HCT116 (cell line): ENCODE results near the gene ITIH1. TPM values are rescaled to one million over a fixed set of nuclear protein-coding genes. Genes with fewer than 3 reads are reported as not detected.

Source experiments
- ATAC-seq: fragments of 200-7000 bp; cut with Tn5 transposase; 2 replicates; pipeline ENCODE4 v1.9.1; 2020; ENCODE audit warnings: mild to moderate bottlenecking, moderate library complexity
- BruUV-seq: library from RNA; stranded (reverse); fragments of 400-500 nt; replicated peaks from 2 replicates; lab custom pipeline; 2021; lab: Mats Ljungman, UMichigan
- CTCF ChIA-PET: fragments of 300-600 bp; sonication (Branson Sonifier 250); formaldehyde crosslinking; loops from one replicate; lab custom pipeline; 2021; ENCODE audit warnings: antibody characterized with exemption; lab: Charles Lee
- POLR2A ChIA-PET: fragments of 300-600, 350-600 bp; sonication (Branson Sonifier 250); formaldehyde crosslinking; loops from one replicate; lab custom pipeline; 2021; ENCODE audit warnings: antibody characterized with exemption; lab: Charles Lee
- RAD21 ChIA-PET, 2 experiments: fragments of 300-600 bp; sonication (Branson Sonifier 250); formaldehyde crosslinking; loops; one replicate each; lab custom pipeline; 2023; ENCODE audit warnings: low total read pairs in 2 of 2; ENCODE audit not compliant: uncharacterized antibody in 2 of 2, unreplicated experiment in 2 of 2, low non-redundant PET in 1 of 2; lab: Charles Lee
- DNase-seq: peaks from one replicate; pipeline ENCODE4 v3.0.0-alpha.2; 2010; ENCODE audit warnings: low read depth, low spot score
- H2AFZ ChIP-seq: fragments of 200-600 bp; shearing (Covaris generic), sonication (generic); 2 replicates; pipeline ENCODE4 v1.6.1; 2017; ENCODE audit warnings: low read depth, mixed run types, mixed read lengths, antibody characterized with exemption, low read length; ENCODE audit not compliant: poor library complexity, severe bottlenecking
- H3K27ac ChIP-seq: 2 replicates; pipeline ENCODE4 v1.5.1; 2012; ENCODE audit warnings: low read depth, low read length
- H3K27me3 ChIP-seq: fragments of 200-600 bp; sonication (generic); 2 replicates; pipeline ENCODE4 v1.6.1; 2016; ENCODE audit warnings: mixed run types, low read length, mixed read lengths; ENCODE audit not compliant: insufficient read depth
- H3K36me3 ChIP-seq, 2 experiments: fragments of 200-500 bp in 1 of 2; fragments of 200-600 bp in 1 of 2; sonication (Bioruptor generic) in 1 of 2; sonication (generic) in 1 of 2; 2 replicates each; pipeline versions ENCODE4 v1.5.1 to v1.6.1; 2014 to 2016; ENCODE audit warnings: low read length in 2 of 2, inconsistent platforms in 1 of 2, mixed read lengths in 1 of 2, mixed run types in 1 of 2; ENCODE audit not compliant: insufficient read depth in 2 of 2, control insufficient read depth in 1 of 2
- H3K4me1 ChIP-seq, 2 experiments: fragments of 200-600 bp in 1 of 2; sonication (generic) in 1 of 2; 2 replicates each; pipeline versions ENCODE4 v1.5.1 to v1.6.1; 2012 to 2017; ENCODE audit warnings: low read length in 2 of 2, inconsistent platforms in 1 of 2, mild to moderate bottlenecking in 1 of 2, mixed read lengths in 1 of 2, mixed run types in 1 of 2, moderate library complexity in 1 of 2; ENCODE audit not compliant: insufficient read depth in 2 of 2, control insufficient read depth in 1 of 2
- H3K4me2 ChIP-seq: fragments of 200-600 bp; sonication (generic); 2 replicates; pipeline ENCODE4 v1.6.1; 2017; ENCODE audit warnings: mixed run types, low read length, mixed read lengths
- H3K4me3 ChIP-seq, 2 experiments: fragments of 200-600 bp in 1 of 2; sonication (generic) in 1 of 2; replicated peaks in 1 of 2; 2 replicates each; pipeline ENCODE4 v1.5.1; 2011 to 2016; ENCODE audit warnings: low read length in 2 of 2, control low read depth in 1 of 2, low read depth in 1 of 2, mild to moderate bottlenecking in 1 of 2, mixed read lengths in 1 of 2, mixed run types in 1 of 2
- H3K79me2 ChIP-seq: fragments of 200-600 bp; sonication (generic); 2 replicates; pipeline ENCODE4 v1.6.1; 2017; ENCODE audit warnings: mild to moderate bottlenecking, mixed run types, low read length, moderate library complexity, mixed read lengths; ENCODE audit not compliant: insufficient read depth
- H3K9ac ChIP-seq: fragments of 200-600 bp; sonication (generic); 2 replicates; pipeline ENCODE4 v1.6.1; 2016; ENCODE audit warnings: low read length, mixed read lengths
- H3K9me2 ChIP-seq: fragments of 200-600 bp; sonication (generic), shearing (Covaris generic); 2 replicates; pipeline ENCODE4 v1.6.1; 2017; ENCODE audit warnings: mixed run types, mild to moderate bottlenecking, moderate library complexity; ENCODE audit not compliant: insufficient read depth
- H3K9me3 ChIP-seq, 2 experiments: fragments of 200-500 bp in 1 of 2; fragments of 200-600 bp in 1 of 2; sonication (Bioruptor generic) in 1 of 2; sonication (generic) in 1 of 2; 2 replicates each; pipeline ENCODE4 v1.6.1; 2014 to 2017; ENCODE audit warnings: low read length in 2 of 2, mixed read lengths in 2 of 2, inconsistent platforms in 1 of 2, low read depth in 1 of 2, mild to moderate bottlenecking in 1 of 2, mixed run types in 1 of 2, moderate library complexity in 1 of 2; ENCODE audit not compliant: control insufficient read depth in 1 of 2, insufficient read depth in 1 of 2
- H4K20me1 ChIP-seq: fragments of 200-600 bp; sonication (generic), shearing (Covaris generic); 2 replicates; pipeline ENCODE4 v1.6.1; 2017; ENCODE audit warnings: mixed run types, mild to moderate bottlenecking, moderate library complexity; ENCODE audit not compliant: insufficient read depth
- ATF3 ChIP-seq: IDR thresholded peaks from 2 replicates; pipeline ENCODE4 v1.6.1; 2012
- CBX3 ChIP-seq: IDR thresholded peaks from 2 replicates; pipeline ENCODE4 v1.6.1; 2012; ENCODE audit warnings: low read depth
- CEBPB ChIP-seq: IDR thresholded peaks from 2 replicates; pipeline ENCODE4 v1.6.1; 2012; ENCODE audit warnings: low read depth
- EGR1 ChIP-seq: IDR thresholded peaks from 2 replicates; pipeline ENCODE4 v1.6.1; 2012; ENCODE audit warnings: low read depth
- ELF1 ChIP-seq: IDR thresholded peaks from 2 replicates; pipeline ENCODE4 v1.6.1; 2012; ENCODE audit warnings: low read depth, borderline replicate concordance
- EZH2phosphoT487 ChIP-seq: fragments of 200-600 bp; IDR thresholded peaks from 2 replicates; pipeline ENCODE4 v1.6.1; 2018; ENCODE audit warnings: antibody characterized with exemption, borderline replicate concordance
- FOSL1 ChIP-seq: IDR thresholded peaks from 2 replicates; pipeline ENCODE4 v1.6.1; 2012; ENCODE audit warnings: low read depth
- JUND ChIP-seq: IDR thresholded peaks from 2 replicates; pipeline ENCODE4 v1.6.1; 2012
- POLR2A ChIP-seq: IDR thresholded peaks from 2 replicates; pipeline ENCODE4 v1.7.0; 2011; ENCODE audit warnings: borderline replicate concordance; ENCODE audit not compliant: insufficient read depth, insufficient read length; ENCODE audit errors: extremely low read depth
- POLR2AphosphoS5 ChIP-seq: IDR thresholded peaks from 2 replicates; pipeline ENCODE4 v1.6.1; 2011; ENCODE audit warnings: mild to moderate bottlenecking, low read depth, low read length, moderate library complexity
- SP1 ChIP-seq: IDR thresholded peaks from 2 replicates; pipeline ENCODE4 v1.6.1; 2012; ENCODE audit warnings: low read depth
- ZFX ChIP-seq: fragments of 450-650 bp; IDR thresholded peaks from 2 replicates; pipeline ENCODE4 v1.6.1; 2017
- ZNF274 ChIP-seq: fragments of 200-500 bp; sonication (Bioruptor generic); IDR thresholded peaks from 2 replicates; pipeline ENCODE4 v1.6.1; 2014; ENCODE audit warnings: mild to moderate bottlenecking, low read depth, low read length, inconsistent platforms
- intact Hi-C: fragments of 100-400 bp; cut with micrococcal nuclease; formaldehyde crosslinking; loops from 2 replicates; pipeline ENCODE4 v1.10.0; 2022
- total RNA-seq: library from RNA; stranded (reverse); gene quantifications from one replicate; pipeline ENCODE4 v1.2.1, GENCODE V29; 2021; ENCODE audit not compliant: unreplicated experiment
- TF ChIP-seq, protein P1 (sequence below): IDR thresholded peaks from 2 replicates; pipeline ENCODE4 v1.6.1; 2012
- TF ChIP-seq, protein P2 (sequence below): IDR thresholded peaks from 2 replicates; pipeline ENCODE4 v1.6.1; 2012; ENCODE audit warnings: low read depth

The ITIH1 gene
- total RNA-seq, 1 experiment from 2014 or later, result 0.37 TPM

DNA sequence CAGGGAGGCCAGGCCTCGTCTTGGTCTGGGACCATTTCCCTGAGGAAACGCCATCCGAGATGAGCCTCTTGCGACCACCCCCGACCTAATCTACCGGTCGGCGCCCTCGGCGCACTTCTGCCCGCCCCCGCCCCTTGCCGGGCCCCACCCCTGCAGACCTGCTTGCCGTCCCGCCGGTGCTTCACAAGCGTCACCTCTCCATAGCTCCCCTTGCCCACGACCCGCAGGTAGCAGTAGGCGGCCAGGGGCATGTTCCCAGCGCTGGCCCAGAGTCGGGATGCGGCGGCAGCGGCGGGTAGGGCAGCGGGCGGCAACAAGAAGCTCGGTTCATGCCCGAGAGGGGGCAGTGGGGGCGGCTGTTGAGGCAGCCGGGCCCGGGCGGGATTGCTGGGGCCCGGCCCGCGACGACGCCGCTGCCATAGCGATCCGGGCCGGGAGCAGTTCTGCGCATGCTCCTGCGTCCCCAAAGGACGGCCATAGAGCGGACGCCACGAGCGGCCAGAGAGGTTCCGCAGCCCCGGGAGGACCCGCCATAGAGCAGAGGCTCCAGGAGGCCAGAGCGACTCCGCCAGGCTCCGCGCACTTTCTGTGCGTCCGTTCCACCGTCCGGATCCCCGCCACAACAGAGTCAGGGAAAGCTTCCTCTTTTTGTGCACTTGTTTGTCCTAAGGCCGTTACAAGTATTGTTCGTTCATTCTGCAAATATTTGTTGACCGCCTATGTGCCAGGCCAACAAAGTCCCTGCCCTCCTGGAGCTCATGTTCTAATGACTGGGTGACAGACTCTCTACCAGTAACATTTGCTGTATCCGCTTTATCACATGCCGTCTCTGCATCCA, 6.7 kb upstream of the ITIH1 start, which contains the start of gene NEK4 (continued):
- no peak for TF ChIP-seq ATF3

DNA sequence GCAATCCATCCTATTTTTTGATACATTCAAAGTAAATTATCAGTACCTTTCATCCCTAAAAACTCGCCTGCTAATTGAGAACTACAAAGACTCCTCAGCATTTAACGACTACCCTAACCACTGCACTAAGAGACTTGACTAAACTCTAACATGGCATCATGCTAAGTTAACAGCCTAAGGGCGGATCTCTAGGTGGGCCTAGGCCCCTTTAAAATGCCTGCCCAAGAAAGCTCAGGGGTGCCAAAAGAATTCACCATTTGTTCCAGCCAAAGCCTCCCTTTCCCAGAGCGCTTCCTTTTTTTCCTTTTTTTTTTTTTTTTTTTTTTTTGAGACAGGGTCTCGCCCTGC, 6.1 kb upstream of the ITIH1 start:
- TSS peak; percentile 98 for BruUV-seq
- Histone ChIP-seq H3K4me2 (peak overlapping the region; percentile 81), H3K9me2 (no peaks in the 10 kb centered on the region), H4K20me1 (no peaks in the 10 kb centered on the region), H3K9me3 (no peaks in the 10 kb centered on the region), H3K9ac (peak overlapping the region; percentile 77), H2AFZ (peak overlapping the region; percentile 94), H3K4me1 (peaks cover 4 to 23% of the 10 kb centered on the region in 2 experiments; a peak in 3 of 4 replicates), H3K27me3 (no peaks in the 10 kb centered on the region), H3K36me3 (peaks cover 0 to 11% of the 10 kb centered on the region in 2 experiments; a peak in 2 of 4 replicates), H3K27ac (peak overlapping the region; percentile 37), H3K4me3 (peak overlapping the region; percentile 69 to 78), H3K79me2 (peaks cover 21% of the 10 kb centered on the region)
- ChIA-PET CTCF (no interaction called here), RAD21 (no interaction called here), POLR2A (no interaction called here)
- intact Hi-C loops, result no loop called here
- TF ChIP-seq ELF1 (no peak), ZFX (no peak), POLR2AphosphoS5 (no peak), SP1 (no peak), JUND (no peak)
- TF ChIP-seq, protein P1, sequence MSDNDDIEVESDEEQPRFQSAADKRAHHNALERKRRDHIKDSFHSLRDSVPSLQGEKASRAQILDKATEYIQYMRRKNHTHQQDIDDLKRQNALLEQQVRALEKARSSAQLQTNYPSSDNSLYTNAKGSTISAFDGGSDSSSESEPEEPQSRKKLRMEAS, result no peak
- DNase-seq (no peak), ATAC-seq (peak; percentile 25)

DNA sequence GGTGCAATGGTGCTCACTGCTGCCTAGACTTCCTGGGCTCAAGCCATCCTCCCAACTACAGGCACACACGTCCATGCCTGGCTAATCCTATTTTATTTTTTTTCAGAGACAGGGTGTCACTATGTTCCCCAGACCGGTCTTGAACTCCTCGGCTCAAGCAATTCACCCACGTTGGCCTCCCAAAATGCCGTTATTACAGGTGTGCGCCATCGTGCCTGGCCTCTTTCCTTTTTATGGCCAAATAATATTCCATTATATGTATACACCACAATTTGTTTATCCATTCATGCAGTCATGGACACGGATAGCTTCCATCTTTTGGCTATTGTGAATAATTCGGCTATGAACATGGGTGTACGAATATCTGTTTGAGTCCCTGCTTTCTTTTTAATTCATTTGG, 5.7 kb upstream of the ITIH1 start:
- Histone ChIP-seq H4K20me1 (no peaks in the 10 kb centered on the region), H3K4me2 (peak overlapping the region; percentile 81), H3K4me3 (peak overlapping the region; percentile 69 to 78), H3K27ac (peak overlapping the region; percentile 37; the same call in 1 of the 2 replicates), H3K36me3 (peaks cover 0 to 9% of the 10 kb centered on the region in 2 experiments; a peak in 2 of 4 replicates), H3K9me2 (no peaks in the 10 kb centered on the region), H3K9ac (peak overlapping the region; percentile 77), H3K27me3 (no peaks in the 10 kb centered on the region), H3K9me3 (no peaks in the 10 kb centered on the region), H2AFZ (peak overlapping the region; percentile 94), H3K79me2 (peaks cover 21% of the 10 kb centered on the region), H3K4me1 (peaks cover 4 to 27% of the 10 kb centered on the region in 2 experiments; a peak in 3 of 4 replicates)
- DNase-seq (no peak), ATAC-seq (no peak)
- ChIA-PET CTCF (no interaction called here), POLR2A (no interaction called here), RAD21 (no interaction called here)
- BruUV-seq, result no TSS peak
- intact Hi-C loops, result no loop called here
- TF ChIP-seq EZH2phosphoT487 (no peak), CEBPB (no peak), ZNF274 (no peak), JUND (no peak), SP1 (no peak), CBX3 (no peak), ATF3 (no peak), ELF1 (no peak), EGR1 (no peak), FOSL1 (no peak), POLR2A (no peak)
- TF ChIP-seq, protein P2, sequence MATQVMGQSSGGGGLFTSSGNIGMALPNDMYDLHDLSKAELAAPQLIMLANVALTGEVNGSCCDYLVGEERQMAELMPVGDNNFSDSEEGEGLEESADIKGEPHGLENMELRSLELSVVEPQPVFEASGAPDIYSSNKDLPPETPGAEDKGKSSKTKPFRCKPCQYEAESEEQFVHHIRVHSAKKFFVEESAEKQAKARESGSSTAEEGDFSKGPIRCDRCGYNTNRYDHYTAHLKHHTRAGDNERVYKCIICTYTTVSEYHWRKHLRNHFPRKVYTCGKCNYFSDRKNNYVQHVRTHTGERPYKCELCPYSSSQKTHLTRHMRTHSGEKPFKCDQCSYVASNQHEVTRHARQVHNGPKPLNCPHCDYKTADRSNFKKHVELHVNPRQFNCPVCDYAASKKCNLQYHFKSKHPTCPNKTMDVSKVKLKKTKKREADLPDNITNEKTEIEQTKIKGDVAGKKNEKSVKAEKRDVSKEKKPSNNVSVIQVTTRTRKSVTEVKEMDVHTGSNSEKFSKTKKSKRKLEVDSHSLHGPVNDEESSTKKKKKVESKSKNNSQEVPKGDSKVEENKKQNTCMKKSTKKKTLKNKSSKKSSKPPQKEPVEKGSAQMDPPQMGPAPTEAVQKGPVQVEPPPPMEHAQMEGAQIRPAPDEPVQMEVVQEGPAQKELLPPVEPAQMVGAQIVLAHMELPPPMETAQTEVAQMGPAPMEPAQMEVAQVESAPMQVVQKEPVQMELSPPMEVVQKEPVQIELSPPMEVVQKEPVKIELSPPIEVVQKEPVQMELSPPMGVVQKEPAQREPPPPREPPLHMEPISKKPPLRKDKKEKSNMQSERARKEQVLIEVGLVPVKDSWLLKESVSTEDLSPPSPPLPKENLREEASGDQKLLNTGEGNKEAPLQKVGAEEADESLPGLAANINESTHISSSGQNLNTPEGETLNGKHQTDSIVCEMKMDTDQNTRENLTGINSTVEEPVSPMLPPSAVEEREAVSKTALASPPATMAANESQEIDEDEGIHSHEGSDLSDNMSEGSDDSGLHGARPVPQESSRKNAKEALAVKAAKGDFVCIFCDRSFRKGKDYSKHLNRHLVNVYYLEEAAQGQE, result no peak
